CD4-positive, alpha-beta T cell (primary cell): ENCODE results near the gene POU2F1. TPM values are rescaled to one million over a fixed set of nuclear protein-coding genes. Genes with fewer than 3 reads are reported as not detected.
"Not testable (repeated sequence)": the region's sequence is repeated elsewhere in the genome, so short reads cannot be mapped to it uniquely, and the experiment has no call there.

Experiments
- ATAC-seq: fragments of 200-7000 bp; cut with Tn5 transposase; one replicate; pipeline ENCODE4 v1.10.0; 2022; ENCODE audit warnings: mild to moderate bottlenecking; ENCODE audit not compliant: poor library complexity
- CTCF ChIA-PET: fragments of 350-600 bp; sonication (Branson Sonifier 250); formaldehyde crosslinking; loops from one replicate; lab custom pipeline; 2021; ENCODE audit warnings: antibody characterized with exemption, inconsistent platforms; lab: Charles Lee
- POLR2A ChIA-PET: fragments of 350-600 bp; sonication (Branson Sonifier 250); formaldehyde crosslinking; loops from one replicate; lab custom pipeline; 2021; ENCODE audit warnings: antibody characterized with exemption, inconsistent platforms; lab: Charles Lee
- DNase-seq, 14 experiments: peaks; one replicate each; pipeline ENCODE4 v3.0.0-alpha.2; 2013 to 2020; ENCODE audit warnings: mixed read lengths in 2 of 14
- H3K27ac ChIP-seq, 2 donors: one replicate each; pipeline versions ENCODE4 v1.5.1 to v1.7.0; 2013; ENCODE audit warnings: low read length in 2 of 2, low read depth in 1 of 2, mild to moderate bottlenecking in 1 of 2
- H3K27me3 ChIP-seq, 2 experiments: 1 replicate in 1 of 2; 2 replicates in 1 of 2; pipeline versions ENCODE4 v1.6.1 to v1.7.0; 2013; ENCODE audit warnings: low read length in 2 of 2, control low read depth in 1 of 2, mild to moderate bottlenecking in 1 of 2, moderate library complexity in 1 of 2; ENCODE audit not compliant: insufficient read depth in 2 of 2, control insufficient read depth in 1 of 2
- H3K36me3 ChIP-seq: one replicate; pipeline ENCODE4 v1.6.1; 2013; ENCODE audit warnings: low read length, control low read depth; ENCODE audit not compliant: insufficient read depth
- H3K4me1 ChIP-seq: one replicate; pipeline ENCODE4 v1.6.1; 2013; ENCODE audit warnings: low read length, control low read depth; ENCODE audit not compliant: insufficient read depth
- H3K4me3 ChIP-seq: one replicate; pipeline ENCODE4 v1.5.1; 2013; ENCODE audit warnings: mild to moderate bottlenecking, low read length, moderate library complexity
- H3K9me3 ChIP-seq, 2 experiments: 1 replicate in 1 of 2; 2 replicates in 1 of 2; pipeline versions ENCODE4 v1.6.1 to v1.7.0; 2013; ENCODE audit warnings: low read length in 2 of 2, mild to moderate bottlenecking in 2 of 2, control low read depth in 1 of 2, moderate library complexity in 1 of 2; ENCODE audit not compliant: control insufficient read depth in 1 of 2, insufficient read depth in 1 of 2
- H3K27ac Mint-ChIP-seq: one replicate; pipeline ENCODE4 v1.8.0; 2020; ENCODE audit warnings: mixed read lengths
- H3K27me3 Mint-ChIP-seq: one replicate; pipeline ENCODE4 v1.8.0; 2021; ENCODE audit warnings: mixed read lengths
- H3K36me3 Mint-ChIP-seq: one replicate; pipeline ENCODE4 v1.8.0; 2021; ENCODE audit warnings: low read depth, mixed read lengths
- H3K4me1 Mint-ChIP-seq: one replicate; pipeline ENCODE4 v1.8.0; 2021; ENCODE audit warnings: low read depth, mixed read lengths
- H3K4me3 Mint-ChIP-seq: one replicate; pipeline ENCODE4 v1.8.0; 2020; ENCODE audit warnings: mild to moderate bottlenecking, mixed read lengths
- H3K9me3 Mint-ChIP-seq: one replicate; pipeline ENCODE4 v1.8.0; 2020; ENCODE audit warnings: mixed read lengths
- intact Hi-C, 2 experiments: fragments of 100-400 bp; cut with DNase I in 1 of 2; cut with micrococcal nuclease in 1 of 2; formaldehyde crosslinking; loops; one replicate each; pipeline versions ENCODE4 v1.15.1 to v1.9.0; 2023 to 2025; cut with DNase I, micrococcal nuclease
- total RNA-seq, 174 experiments: library from RNA in 2 of 174; stranded (reverse) in 2 of 174; gene quantifications; one replicate each; pipeline ENCODE4 v1.2.3 and lab custom pipeline; 2021 to 2026
- TF ChIP-seq, protein P1 (sequence below): fragments of 200-600 bp; IDR thresholded peaks from one replicate; pipeline ENCODE4 v1.8.0; 2022; ENCODE audit warnings: antibody characterized with exemption, mild to moderate bottlenecking

Gene POU2F1
- total RNA-seq, 2 experiments from 2014 or later, result 27.0 to 28.6 TPM

DNA sequence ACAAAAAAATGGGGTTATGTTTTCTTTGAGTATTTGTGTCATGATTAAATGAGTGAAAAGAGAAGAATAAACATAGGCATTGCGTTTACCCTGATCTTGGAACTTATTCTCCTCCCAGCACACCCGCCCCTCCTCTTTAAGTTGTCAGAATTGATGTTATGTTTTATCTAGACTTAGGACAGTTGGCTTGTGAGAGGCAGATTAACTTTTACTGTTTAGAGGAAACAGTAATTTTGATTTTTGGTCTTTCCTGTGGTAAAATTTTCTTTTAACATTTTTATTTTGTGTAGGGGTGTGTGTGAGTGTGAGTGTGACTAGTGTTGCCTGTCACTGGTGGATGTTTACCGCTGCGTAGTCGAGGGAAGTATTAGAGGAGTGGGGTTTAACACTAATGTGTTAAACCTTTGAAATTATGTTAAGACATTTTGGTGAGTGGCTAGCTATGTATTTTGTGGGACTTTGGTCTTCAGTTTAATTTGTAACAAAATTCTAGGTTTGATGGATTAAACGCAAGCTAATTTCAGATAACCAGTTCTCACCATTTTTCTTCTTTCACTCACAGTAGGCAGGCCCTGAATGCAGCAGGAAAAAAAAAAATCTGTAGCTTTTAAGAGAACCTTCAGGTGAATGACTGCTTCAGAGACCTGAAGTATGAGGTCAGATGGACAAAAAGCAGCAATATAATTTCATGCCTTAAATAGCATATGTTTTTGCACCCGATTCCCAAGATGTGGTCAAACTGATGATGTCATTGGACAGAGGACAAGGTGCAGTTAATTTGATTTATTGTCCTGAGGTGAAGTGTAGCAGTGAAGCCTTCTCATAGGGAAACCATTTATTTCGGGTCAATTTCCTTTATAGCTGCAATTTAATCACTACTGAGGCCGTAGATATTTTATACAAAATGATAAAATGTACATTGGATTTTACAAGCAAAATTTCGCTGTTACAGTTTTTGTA is 2.7 kb downstream of the POU2F1 start:
- no peaks in the 10 kb centered on the region for H3K9me3 Mint-ChIP-seq

GRCh38 chr1:167224734-167225235 is 4.1 kb downstream of the POU2F1 start:
- not testable (repeated sequence) for H3K27ac Mint-ChIP-seq, H3K27ac ChIP-seq, DNase-seq, H3K9me3 Mint-ChIP-seq, ATAC-seq, H3K36me3 ChIP-seq, H3K27me3 Mint-ChIP-seq, H3K4me3 ChIP-seq, H3K4me3 Mint-ChIP-seq, H3K9me3 ChIP-seq, H3K27me3 ChIP-seq
- ChIA-PET POLR2A (interaction anchor here (0.6 kb wide), 1 partner anchor 40 kb away, joined by 3 read pairs; no protein-coding TSS in a partner anchor), CTCF (interaction anchor here (0.7 kb wide), 1 partner anchor 572 kb away, joined by 4 read pairs; no protein-coding TSS in a partner anchor)
- intact Hi-C loops, result loop anchor here (5.0 to 10.0 kb wide), 7 partner anchors 38 to 713 kb away; partner anchors contain the start of genes DCAF6 (in 2 of the 2), MPC2 (in 2 of the 2), CREG1 (in 1 of the 2) and GPA33 (in 1 of the 2)
- Mint-ChIP-seq H3K4me1 (peaks cover 71% of the 10 kb centered on the region), H3K36me3 (peaks cover 17% of the 10 kb centered on the region)
- peaks cover 16% of the 10 kb centered on the region for H3K4me1 ChIP-seq

More for the DNA sequence above, 2.7 kb downstream of the POU2F1 start:
- no peaks in the 10 kb centered on the region for H3K9me3 ChIP-seq
- H3K27me3 ChIP-seq, result no peaks in the 10 kb centered on the region
- H3K4me3 Mint-ChIP-seq, result peak overlapping the region; percentile 98
- intact Hi-C loops, result loop anchor here (2.0 to 10.0 kb wide), 7 partner anchors 129 to 714 kb away; partner anchors contain the start of genes DCAF6 (in 2 of the 2), MPC2 (in 2 of the 2), CREG1 (in 1 of the 2) and GPA33 (in 1 of the 2)
- peaks cover 66% of the 10 kb centered on the region for H3K4me1 Mint-ChIP-seq
- DNase-seq (no peak), ATAC-seq (no peak)
- H3K36me3 Mint-ChIP-seq, result peaks cover 20% of the 10 kb centered on the region
- no peak overlapping the region for H3K4me3 ChIP-seq
- no peaks in the 10 kb centered on the region for H3K27me3 Mint-ChIP-seq
- H3K27ac ChIP-seq, result peak overlapping the region in 1 of 2 donors; percentile 80
- POLR2A ChIA-PET, result interaction anchor here (1.7 to 5.0 kb wide), 7 partner anchors 7 to 293 kb away, joined by 4 to 90 read pairs (median 8); partner anchors contain the start of genes CD247 and GPA33
- TF ChIP-seq, protein P1, sequence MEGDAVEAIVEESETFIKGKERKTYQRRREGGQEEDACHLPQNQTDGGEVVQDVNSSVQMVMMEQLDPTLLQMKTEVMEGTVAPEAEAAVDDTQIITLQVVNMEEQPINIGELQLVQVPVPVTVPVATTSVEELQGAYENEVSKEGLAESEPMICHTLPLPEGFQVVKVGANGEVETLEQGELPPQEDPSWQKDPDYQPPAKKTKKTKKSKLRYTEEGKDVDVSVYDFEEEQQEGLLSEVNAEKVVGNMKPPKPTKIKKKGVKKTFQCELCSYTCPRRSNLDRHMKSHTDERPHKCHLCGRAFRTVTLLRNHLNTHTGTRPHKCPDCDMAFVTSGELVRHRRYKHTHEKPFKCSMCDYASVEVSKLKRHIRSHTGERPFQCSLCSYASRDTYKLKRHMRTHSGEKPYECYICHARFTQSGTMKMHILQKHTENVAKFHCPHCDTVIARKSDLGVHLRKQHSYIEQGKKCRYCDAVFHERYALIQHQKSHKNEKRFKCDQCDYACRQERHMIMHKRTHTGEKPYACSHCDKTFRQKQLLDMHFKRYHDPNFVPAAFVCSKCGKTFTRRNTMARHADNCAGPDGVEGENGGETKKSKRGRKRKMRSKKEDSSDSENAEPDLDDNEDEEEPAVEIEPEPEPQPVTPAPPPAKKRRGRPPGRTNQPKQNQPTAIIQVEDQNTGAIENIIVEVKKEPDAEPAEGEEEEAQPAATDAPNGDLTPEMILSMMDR, result no peak
- peak overlapping the region; percentile 93 for H3K27ac Mint-ChIP-seq
- H3K4me1 ChIP-seq, result peaks cover 16% of the 10 kb centered on the region
- H3K36me3 ChIP-seq, result no peaks in the 10 kb centered on the region
- CTCF ChIA-PET, result interaction anchor here (0.8 to 1.0 kb wide), 2 partner anchors 9 to 45 kb away, joined by 4 to 5 read pairs; no protein-coding TSS in a partner anchor

DNA sequence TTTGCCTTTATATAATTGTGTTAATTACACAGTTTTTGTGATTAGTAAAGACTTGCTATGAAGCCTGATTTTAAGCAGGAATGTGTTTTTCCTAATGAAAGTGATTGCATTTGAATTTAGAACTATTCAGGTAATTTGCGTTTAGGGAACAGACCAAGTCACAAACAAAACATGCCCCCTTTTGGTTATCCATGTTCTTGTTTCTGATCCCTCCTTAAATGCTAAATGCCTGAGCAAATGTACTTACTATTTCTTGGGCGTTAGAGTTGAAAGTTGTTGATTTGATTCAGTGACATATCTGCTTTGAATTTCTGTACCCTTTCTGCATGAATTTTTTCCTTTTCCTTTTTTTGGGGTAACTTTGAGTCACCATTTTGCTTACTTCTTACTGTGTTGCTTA is 5.2 kb downstream of the POU2F1 start:
- ATAC-seq (no peak), DNase-seq (no peak)
- POLR2A ChIA-PET, result no interaction called here
- H3K9me3 Mint-ChIP-seq, result no peaks in the 10 kb centered on the region
- CTCF ChIA-PET, result no interaction called here
- peaks cover 13% of the 10 kb centered on the region for H3K4me1 ChIP-seq
- intact Hi-C loops, result loop anchor here (5.0 to 10.0 kb wide), 3 partner anchors 36 to 709 kb away; partner anchors contain the start of genes DCAF6 (in 1 of the 2), GPA33 (in 1 of the 2), MPC2 (in 1 of the 2) and STYXL2 (in 1 of the 2)
- TF ChIP-seq, protein P1, result no peak
- H3K27me3 ChIP-seq, result no peaks in the 10 kb centered on the region
- H3K4me3 Mint-ChIP-seq, result no peak overlapping the region
- no peaks in the 10 kb centered on the region for H3K27me3 Mint-ChIP-seq
- no peak overlapping the region for H3K27ac ChIP-seq
- peaks cover 72% of the 10 kb centered on the region for H3K4me1 Mint-ChIP-seq
- H3K27ac Mint-ChIP-seq, result no peak overlapping the region
- no peak overlapping the region for H3K4me3 ChIP-seq
- peaks cover 7% of the 10 kb centered on the region for H3K36me3 Mint-ChIP-seq
- H3K36me3 ChIP-seq, result no peaks in the 10 kb centered on the region
- no peaks in the 10 kb centered on the region for H3K9me3 ChIP-seq
